Forelimb muscle (tissue), 1 donor: ENCODE measurements around the gene ZC3H13. TPM values are rescaled to one million over a fixed set of nuclear protein-coding genes. Genes with fewer than 3 reads are reported as not detected.
"Not testable (repeated sequence)": the region's sequence is repeated elsewhere in the genome, so short reads cannot be mapped to it uniquely, and the experiment has no call there.

Experiments
- DNase-seq: peaks from one replicate; pipeline ENCODE4 v3.0.0-alpha.2; 2013; ENCODE audit warnings: low read depth
- polyA plus RNA-seq: library from polyadenylated mRNA; unstranded; fragments of 120-200 nt; gene quantifications from one replicate; pipeline ENCODE4 v1.2.1, GENCODE V29; 2013; ENCODE audit not compliant: insufficient read length

Gene ZC3H13
- polyA plus RNA-seq, 1 donor, result 33.9 TPM

- DNase-seq, result no peak
Observed at GRCh38 chr13:46010148-46010547, 42.4 kb downstream of the ZC3H13 start.

GRCh38 chr13:46008631-46009030 lies 43.9 kb downstream of the ZC3H13 start:
- DNase-seq, result no peak

GRCh38 chr13:46006688-46007452 lies 45.7 kb downstream of the ZC3H13 start:
- DNase-seq, result no peak

- no peak for DNase-seq
Observed at GRCh38 chr13:46004491-46004890, 48.1 kb downstream of the ZC3H13 start.

- DNase-seq, result no peak
Observed at GRCh38 chr13:45996631-45997030, 55.9 kb downstream of the ZC3H13 start.

- DNase-seq, result no peak
Observed at GRCh38 chr13:45995245-45995644, 57.3 kb downstream of the ZC3H13 start.

GRCh38 chr13:45994752-45995151 lies 57.8 kb downstream of the ZC3H13 start:
- no peak for DNase-seq

DNA sequence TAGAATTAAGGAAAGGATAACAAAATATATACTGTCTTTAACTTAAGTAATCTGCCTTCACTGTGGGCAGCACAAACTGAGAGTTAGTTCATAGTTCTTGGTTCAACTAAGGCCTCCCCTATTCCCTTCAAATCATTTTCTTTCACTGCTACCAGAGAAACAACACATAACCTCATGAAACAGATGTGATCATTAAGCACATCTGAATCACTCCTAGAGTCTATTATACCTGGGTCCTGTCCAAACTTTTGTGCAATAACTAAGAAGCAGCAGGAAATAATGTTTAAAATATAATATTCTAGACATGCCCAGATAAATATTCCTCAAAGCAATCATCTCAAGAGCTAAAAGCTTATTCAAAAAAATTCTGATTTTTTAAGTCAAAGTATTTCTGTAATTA lies 62.9 kb downstream of the ZC3H13 start:
- peak; percentile 5 for DNase-seq

DNA sequence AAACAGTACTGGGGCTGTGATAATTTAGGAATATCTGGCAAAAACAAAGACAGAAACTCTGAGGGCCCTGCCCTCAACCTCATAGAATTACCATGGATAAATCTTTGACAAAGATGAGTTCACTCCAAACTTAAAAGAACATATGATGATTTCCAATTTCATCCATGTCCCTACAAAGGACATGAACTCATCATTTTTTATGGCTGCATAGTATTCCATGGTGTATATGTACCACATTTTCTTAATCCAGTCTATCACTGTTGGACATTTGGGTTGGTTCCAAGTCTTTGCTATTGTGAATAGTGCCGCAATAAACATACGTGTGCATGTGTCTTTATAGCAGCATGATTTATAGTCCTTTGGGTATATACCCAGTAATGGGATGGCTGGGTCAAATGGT lies 71.4 kb downstream of the ZC3H13 start:
- not testable (repeated sequence) for DNase-seq

DNA sequence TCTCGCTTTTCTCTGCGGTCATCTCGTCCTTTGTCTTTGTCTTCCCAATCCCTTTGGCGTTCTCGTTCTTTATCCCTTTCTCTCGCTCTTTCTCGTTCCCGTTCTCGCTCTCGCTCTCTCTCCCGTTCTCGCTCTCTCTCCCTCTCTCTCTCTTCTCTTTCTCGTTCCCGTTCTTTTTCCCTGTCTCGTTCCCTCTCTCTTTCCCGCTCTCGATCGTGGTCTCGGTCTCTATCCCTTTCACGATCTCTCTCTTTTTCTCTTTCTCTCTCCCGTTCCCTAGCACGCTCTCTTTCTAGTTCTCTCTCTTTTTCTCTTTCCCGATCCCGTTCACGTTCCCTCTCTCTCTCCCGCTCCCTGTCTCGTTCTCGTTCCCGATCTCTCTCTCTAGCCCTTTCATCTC lies 77.2 kb downstream of the ZC3H13 start:
- DNase-seq, result no peak

GRCh38 chr13:45974500-45974899 lies 78.0 kb downstream of the ZC3H13 start:
- no peak for DNase-seq

DNA sequence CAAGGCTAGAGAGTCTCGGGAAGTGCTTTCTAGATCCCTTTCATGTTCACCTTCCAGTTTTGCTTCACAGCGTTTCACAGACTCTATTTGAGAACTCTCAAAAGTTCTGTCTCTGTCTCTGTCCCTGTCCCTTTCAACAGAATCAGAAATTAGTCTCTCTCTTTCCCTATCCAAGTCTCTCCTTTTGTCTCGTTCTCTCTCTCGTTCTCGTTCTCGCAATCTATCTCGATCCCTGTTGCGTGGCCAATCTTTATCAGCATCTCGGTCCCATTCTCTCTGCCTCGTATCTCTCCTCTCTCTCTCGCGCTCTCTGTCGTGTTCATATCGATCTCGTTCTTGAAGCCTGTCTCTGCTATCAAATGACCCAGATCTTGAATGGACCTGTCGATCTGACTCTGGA lies 85.0 kb downstream of the ZC3H13 start:
- DNase-seq, result no peak

- no peak for DNase-seq
Observed at GRCh38 chr13:45966715-45967114, 85.8 kb downstream of the ZC3H13 start.

GRCh38 chr13:45961468-45961867 lies 91.1 kb downstream of the ZC3H13 start:
- DNase-seq, result no peak

- DNase-seq, result no peak
Observed at GRCh38 chr13:45954836-45955800, 97.4 kb downstream of the ZC3H13 start.

- no peak for DNase-seq
Observed at GRCh38 chr13:45953082-45953481, 99.5 kb downstream of the ZC3H13 start.

GRCh38 chr13:45951724-45952123 lies 100.8 kb downstream of the ZC3H13 start:
- DNase-seq, result no peak

DNA sequence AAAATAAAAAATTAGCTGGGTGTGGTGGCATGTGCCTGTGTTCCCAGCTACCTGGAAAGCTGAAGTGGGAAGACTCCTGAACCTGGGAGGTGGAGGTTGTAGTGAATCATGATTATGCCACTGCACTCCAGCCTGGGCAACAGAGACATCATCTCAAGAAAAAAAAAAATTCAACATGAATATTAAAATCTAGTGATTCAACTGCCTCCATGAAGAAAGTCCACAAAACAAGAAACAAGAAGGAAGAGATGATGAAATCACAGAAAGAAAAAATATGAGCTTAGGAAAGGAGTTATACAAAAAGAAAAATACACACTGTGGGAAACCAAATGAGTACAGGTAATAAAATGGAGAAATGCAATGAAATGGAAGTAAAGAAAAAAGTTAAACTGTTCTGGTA lies 101.4 kb downstream of the ZC3H13 start:
- DNase-seq, result no peak

DNA sequence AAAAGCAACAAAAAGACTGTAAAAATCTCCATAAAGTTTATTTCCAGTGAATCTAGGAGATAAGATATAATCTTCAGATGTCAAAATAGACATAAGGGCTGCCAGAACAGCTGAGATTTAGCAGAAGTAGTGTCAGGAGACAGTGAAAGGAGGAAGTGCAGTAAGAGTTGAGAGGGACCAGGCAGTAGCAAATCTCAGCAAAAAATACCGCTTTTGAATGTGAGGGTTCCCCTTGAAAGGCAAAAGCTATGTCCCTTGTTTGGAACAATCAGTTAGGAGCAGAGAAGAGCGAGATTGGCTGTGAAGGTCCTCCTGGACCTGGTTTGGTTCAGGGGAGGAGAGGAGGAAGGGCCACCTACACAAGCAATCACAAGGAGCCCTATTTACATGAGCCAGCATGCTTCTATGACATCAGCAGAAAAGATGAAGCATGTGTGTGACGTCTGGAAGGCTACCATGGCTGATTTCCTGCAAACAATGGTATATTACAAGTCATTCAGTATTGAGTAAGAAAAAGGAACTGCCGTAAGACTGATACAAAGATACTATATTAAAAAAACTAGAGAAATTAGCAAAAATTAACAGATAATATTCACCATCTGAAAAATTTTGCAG lies 102.1 kb downstream of the ZC3H13 start:
- DNase-seq, result no peak

DNA sequence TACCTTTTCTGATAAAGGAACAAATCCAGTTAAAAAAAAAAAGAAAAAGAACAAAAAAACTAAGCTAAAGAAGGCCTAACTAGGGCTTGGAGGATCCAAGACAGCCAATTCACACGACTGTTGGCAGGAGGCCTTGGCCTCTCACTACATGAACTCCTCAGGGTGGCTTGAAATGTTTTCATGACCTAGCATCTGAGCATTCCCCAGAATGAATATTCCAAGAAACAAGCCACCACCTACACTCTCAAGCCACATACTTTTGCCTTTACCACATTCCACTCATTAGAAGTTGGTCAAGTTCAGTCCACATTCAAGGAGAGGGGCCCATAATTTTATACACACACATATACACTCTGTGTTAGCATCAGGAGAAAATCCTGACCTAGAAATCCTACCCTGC lies 103.4 kb downstream of the ZC3H13 start:
- DNase-seq, result no peak

GRCh38 chr13:45943965-45944364 lies 108.6 kb downstream of the ZC3H13 start:
- no peak for DNase-seq

- no peak for DNase-seq
Observed at GRCh38 chr13:45943120-45943519, 109.4 kb downstream of the ZC3H13 start.
